Measurements from ENCODE around the gene DDX46.

DDX46 gene

GRCh38 chr5:134873987-134874830 lies 115.6 kb downstream of the DDX46 start, which contains the start of gene TXNDC15:
Gene TXNDC15 (plus strand): TSS chr5:134874371. CDS start chr5:134874428, 57 bp downstream.
- peak within 1 kb of the TSS; percentile 99 to 100 (median 99) for H3K27ac Mint-ChIP-seq
- no peaks in the 10 kb centered on the region for H3K27me3 Mint-ChIP-seq (ENCODE audit: low read depth)
- peaks cover 14% of the 10 kb centered on the region for H3K36me3 Mint-ChIP-seq (ENCODE audit: low read depth)
- peak within 1 kb of the TSS; percentile 95 to 99 (median 98) for H3K4me3 Mint-ChIP-seq
- H3K9me3 Mint-ChIP-seq: no peaks in the 10 kb centered on the region
- no peak for TF ChIP-seq CTCF (IDR thresholded peaks at IDR 0.05; ENCODE audit: unreplicated experiment in 3 of 3)
- peaks cover 19% of the 10 kb centered on the region for H3K4me1 Mint-ChIP-seq

GRCh38 chr5:134874831-134875655 lies 116.5 kb downstream of the DDX46 start:
- Mint-ChIP-seq H3K27ac (peak overlapping the region; percentile 99 to 100 (median 99)), H3K36me3 (ENCODE audit: low read depth) (peaks cover 18% of the 10 kb centered on the region), H3K9me3 (no peaks in the 10 kb centered on the region), H3K4me1 (peaks cover 21% of the 10 kb centered on the region), H3K27me3 (ENCODE audit: low read depth) (no peaks in the 10 kb centered on the region), H3K4me3 (peak overlapping the region; percentile 95 to 99 (median 98))
- TF ChIP-seq CTCF (IDR thresholded peaks at IDR 0.05; ENCODE audit: unreplicated experiment in 3 of 3): no peak

GRCh38 chr5:134877159-134877558 lies 118.6 kb downstream of the DDX46 start:
- Mint-ChIP-seq H3K36me3 (ENCODE audit: low read depth) (peaks cover 23% of the 10 kb centered on the region), H3K27me3 (ENCODE audit: low read depth) (no peaks in the 10 kb centered on the region), H3K4me3 (peak overlapping the region in 2 of 3 experiments; percentile 38 to 56), H3K4me1 (peaks cover 21% of the 10 kb centered on the region), H3K9me3 (no peaks in the 10 kb centered on the region), H3K27ac (no peak overlapping the region)
- TF ChIP-seq CTCF (IDR thresholded peaks at IDR 0.05; ENCODE audit: unreplicated experiment in 3 of 3): no peak

GRCh38 chr5:134878403-134878802 lies 119.8 kb downstream of the DDX46 start:
- Mint-ChIP-seq H3K27ac (peak overlapping the region in 1 of 3 experiments; percentile 28), H3K27me3 (ENCODE audit: low read depth) (no peaks in the 10 kb centered on the region), H3K4me3 (peak overlapping the region; percentile 41 to 56 (median 54)), H3K4me1 (peaks cover 21% of the 10 kb centered on the region), H3K36me3 (ENCODE audit: low read depth) (peaks cover 26% of the 10 kb centered on the region), H3K9me3 (no peaks in the 10 kb centered on the region)
- no peak for TF ChIP-seq CTCF (IDR thresholded peaks at IDR 0.05; ENCODE audit: unreplicated experiment in 3 of 3)

- H3K4me1 Mint-ChIP-seq: peaks cover 17% of the 10 kb centered on the region
- no peak for TF ChIP-seq CTCF (IDR thresholded peaks at IDR 0.05; ENCODE audit: unreplicated experiment in 3 of 3)
- H3K27ac Mint-ChIP-seq: peak overlapping the region in 1 of 3 experiments; percentile 33
- no peaks in the 10 kb centered on the region for H3K9me3 Mint-ChIP-seq
- H3K4me3 Mint-ChIP-seq: peak overlapping the region in 1 of 3 experiments; percentile 45
- peaks cover 26% of the 10 kb centered on the region for H3K36me3 Mint-ChIP-seq (ENCODE audit: low read depth)
- no peaks in the 10 kb centered on the region for H3K27me3 Mint-ChIP-seq (ENCODE audit: low read depth)
These were observed 120.9 kb downstream of the DDX46 start for GRCh38 chr5:134879456-134879855.
